NCI-H146 treated with DMSO at 0.1 percent for 48 hours (cell line): ENCODE results near the gene SPACA7.

ENCODE experiments used
- DNase-seq: peaks from one replicate; lab custom pipeline; 2025; ENCODE audit not compliant: unreplicated experiment; lab: John Stamatoyannopoulos, UW

The SPACA7 gene

DNA sequence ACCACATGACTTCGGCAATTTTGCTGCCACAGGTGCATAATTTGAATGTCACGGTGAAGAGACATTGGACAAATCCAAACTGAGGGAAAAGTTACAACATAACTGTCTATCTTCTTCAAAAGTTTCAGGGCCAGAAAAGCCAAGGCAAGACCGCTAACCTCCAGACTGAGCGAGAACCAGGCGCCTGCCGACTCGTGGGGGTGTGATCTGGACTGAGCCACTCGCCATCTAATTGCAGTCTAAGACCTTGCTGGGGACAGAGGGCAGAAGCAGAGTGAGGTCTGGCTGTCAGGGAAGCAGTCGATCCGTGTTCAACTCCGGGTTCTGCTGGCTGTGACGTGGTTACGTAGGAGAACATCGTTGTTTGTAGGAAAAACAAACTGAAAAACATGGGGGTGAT lies 88.6 kb downstream of the SPACA7 start:
- DNase-seq: no peak

- no peak for DNase-seq
Observed at GRCh38 chr13:112465251-112466131, 89.3 kb downstream of the SPACA7 start.

- no peak for DNase-seq
Observed at GRCh38 chr13:112466132-112467058, 90.2 kb downstream of the SPACA7 start.

- DNase-seq: no peak
Observed at GRCh38 chr13:112467236-112467635, 91.1 kb downstream of the SPACA7 start.

DNA sequence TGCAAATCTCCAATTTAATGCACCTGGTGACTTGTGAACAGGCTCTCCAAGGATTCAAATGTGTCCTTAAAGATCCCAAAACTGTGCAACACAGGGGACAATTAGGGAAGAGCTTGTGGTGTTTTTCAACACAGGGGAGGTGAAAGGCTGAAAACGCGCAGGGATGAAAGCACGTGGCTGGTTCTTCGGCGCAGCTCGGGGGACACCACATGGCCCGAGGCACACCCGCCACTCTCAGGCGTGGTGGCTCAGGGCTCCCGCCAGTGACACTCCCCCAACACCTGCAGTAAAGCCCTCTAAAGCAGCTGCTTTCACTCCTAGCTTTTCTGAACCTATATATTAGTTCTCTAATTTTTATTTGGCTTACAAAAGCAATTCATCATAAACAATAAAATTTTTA lies 91.9 kb downstream of the SPACA7 start:
- no peak for DNase-seq

DNA sequence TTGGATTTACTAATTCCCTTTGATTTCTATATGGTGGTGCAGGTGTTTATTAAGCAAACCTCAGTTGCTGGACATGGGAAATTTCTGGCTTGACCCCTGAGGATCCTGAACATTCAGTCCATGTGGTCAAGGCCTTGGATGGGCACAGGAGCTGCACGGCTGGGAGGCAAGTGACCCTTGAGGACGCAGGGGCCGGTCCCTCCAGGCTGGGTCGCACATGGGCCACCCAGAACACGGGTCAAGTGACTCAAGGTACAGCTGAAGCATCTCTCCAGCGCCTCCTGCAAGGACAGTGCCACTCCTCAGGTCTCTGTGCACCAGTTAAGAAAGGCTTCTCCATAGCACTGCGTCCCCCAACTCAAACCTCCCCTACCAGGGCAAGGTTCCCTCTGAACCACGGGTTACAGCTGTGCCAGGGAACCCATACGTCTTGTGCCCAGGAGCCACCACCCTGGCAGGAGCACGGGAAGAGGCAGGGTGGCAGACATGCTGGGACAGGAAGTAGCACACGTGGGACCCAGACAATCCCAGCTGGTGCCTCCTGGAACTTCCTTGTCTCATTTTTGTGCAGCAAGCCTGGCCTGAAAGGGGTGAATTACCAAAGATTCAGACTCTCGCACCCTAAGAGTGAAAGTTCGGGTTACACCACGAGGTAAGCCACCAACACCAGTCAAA lies 93.1 kb downstream of the SPACA7 start:
- no peak for DNase-seq

GRCh38 chr13:112473818-112474217 lies 97.7 kb downstream of the SPACA7 start:
- no peak for DNase-seq

DNA sequence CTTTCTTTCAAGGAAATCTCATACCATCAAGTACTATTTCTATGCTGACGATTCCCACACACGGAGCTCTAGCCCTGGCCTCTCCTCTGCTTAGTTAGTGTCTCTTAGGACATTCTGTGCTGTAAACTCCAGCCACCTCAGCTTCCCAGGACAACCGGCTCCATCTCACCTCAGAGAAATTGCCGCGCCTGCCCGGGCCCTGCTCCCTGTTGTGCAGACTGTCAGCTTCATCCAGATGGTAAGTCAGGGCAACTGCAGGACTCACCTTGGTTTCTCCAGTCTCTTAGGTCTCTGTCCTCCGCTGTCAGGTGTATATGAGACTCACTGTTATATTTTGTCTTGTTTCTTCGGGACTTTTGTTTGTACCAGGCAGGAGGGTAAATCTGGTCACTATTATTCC lies 98.7 kb downstream of the SPACA7 start:
- DNase-seq: no peak

DNA sequence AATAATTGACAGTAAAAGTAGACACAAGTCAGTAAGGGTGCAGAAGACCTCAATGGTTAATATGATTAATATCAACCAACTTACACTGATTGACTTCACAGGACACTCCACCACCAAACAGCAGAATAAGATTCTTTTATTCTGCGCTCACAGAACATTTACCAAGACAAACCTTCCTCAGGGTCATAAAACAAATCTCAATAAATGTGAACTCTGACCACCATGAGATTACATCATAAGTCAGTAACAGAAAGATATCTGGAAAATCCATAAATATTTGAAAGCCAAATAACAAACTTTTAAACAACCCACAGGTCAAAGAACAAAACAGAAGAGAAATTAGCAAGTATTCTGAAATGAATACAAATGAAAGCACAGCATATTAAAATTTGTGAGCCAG lies 99.7 kb downstream of the SPACA7 start:
- no peak for DNase-seq

DNA sequence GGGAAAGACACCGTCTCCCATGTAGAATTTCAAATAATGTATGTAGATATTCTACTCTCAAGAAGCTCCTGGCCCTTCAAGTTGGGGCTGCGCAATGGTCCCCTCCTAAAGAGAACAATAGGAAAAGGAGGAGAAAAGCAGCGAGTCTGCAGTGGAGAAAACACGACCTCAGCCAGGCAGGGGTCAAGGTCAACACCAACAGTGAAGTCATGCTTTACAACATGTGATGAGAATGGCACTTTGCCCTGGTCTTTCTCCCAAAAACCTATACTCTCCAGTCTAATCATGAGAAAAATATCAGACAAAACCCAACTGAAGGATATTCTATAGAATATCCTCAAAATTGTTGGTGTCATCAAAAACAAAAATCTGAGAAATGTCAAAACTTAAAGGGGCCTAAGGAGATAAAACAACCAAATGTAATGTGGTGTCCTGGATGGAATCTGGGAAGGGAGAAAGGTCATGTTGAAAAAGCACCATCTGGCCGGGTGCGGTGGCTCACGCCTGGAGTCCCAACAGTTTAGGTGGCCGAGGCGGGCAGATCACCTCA lies 101.0 kb downstream of the SPACA7 start:
- DNase-seq: no peak

DNA sequence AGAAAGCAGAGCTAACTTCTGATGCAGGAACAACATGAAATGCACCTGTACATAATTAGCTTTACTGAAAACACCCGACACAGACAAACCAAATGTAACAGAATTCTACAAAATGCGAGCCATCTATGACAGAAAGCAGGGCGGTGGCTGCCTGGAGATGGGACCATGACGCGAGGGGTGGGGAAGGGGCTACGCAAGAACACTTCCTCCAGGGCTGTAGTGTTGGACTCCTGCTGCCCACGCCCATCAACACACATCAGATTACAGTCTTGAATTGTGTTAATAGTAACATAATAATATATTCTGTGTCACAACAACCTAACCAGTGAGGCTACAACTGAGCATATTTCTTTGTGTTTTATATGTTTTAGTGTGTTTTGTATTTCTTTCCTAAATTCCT lies 103.2 kb downstream of the SPACA7 start:
- DNase-seq: no peak

DNA sequence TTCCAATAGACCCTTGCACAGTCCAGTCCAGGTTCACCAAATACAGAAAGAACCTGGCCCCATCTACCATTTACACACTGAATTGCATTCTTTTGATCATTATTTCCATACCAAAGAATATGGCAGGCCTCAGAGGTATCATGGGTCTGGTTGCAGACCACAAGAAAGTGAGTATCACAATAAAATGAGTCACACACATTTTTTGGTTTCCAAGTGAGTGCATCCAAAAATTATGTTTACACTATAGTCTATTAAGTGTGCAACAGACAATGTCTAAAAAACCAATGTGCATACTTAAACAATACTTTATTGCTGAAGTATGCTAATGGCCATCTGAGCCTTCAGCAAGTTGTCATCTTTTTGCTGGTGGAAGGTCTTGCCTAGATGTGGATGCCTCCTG lies 105.3 kb downstream of the SPACA7 start:
- no peak for DNase-seq

GRCh38 chr13:112483299-112483698 lies 107.1 kb downstream of the SPACA7 start:
- DNase-seq: no peak
